HepG2 (cell line): ENCODE results near the gene SFXN5. TPM values are rescaled to one million over a fixed set of nuclear protein-coding genes. Genes with fewer than 3 reads are reported as not detected.
A peak's percentile ranks its signal among the peaks of the same experiment; 100 is the strongest.

Source experiments
- ARNT ChIP-seq: fragments of 450-650 bp; IDR thresholded peaks from 2 replicates; pipeline ENCODE4 v1.6.1; 2017
- FOXM1 ChIP-seq: sonication (generic); formaldehyde crosslinking; IDR thresholded peaks from 2 replicates; pipeline ENCODE4 v1.5.0; 2020; ENCODE audit warnings: missing genetic modification reagents
- KLF12 ChIP-seq: sonication (generic); formaldehyde crosslinking; IDR thresholded peaks from 2 replicates; pipeline ENCODE4 v1.4.0; 2020; ENCODE audit warnings: missing genetic modification reagents, borderline replicate concordance
- MTF2 ChIP-seq: sonication (generic); formaldehyde crosslinking; IDR thresholded peaks from 2 replicates; pipeline ENCODE4 v1.5.0; 2020; ENCODE audit warnings: missing genetic modification reagents, borderline replicate concordance
- NCOA5 ChIP-seq: sonication (generic); formaldehyde crosslinking; IDR thresholded peaks from 2 replicates; pipeline ENCODE4 v1.4.0; 2020; ENCODE audit warnings: missing genetic modification reagents
- NR1H2 ChIP-seq: sonication (generic); formaldehyde crosslinking; IDR thresholded peaks from 2 replicates; pipeline ENCODE4 v1.8.1; 2022; ENCODE audit warnings: low read depth, missing genetic modification reagents, borderline replicate concordance
- RERE ChIP-seq: IDR thresholded peaks from 2 replicates; pipeline ENCODE4 v1.6.1; 2016; ENCODE audit warnings: low read depth, missing genetic modification reagents, missing compliant biosample characterization
- TGIF2 ChIP-seq: IDR thresholded peaks from 2 replicates; pipeline ENCODE4 v1.6.1; 2016; ENCODE audit warnings: control low read depth, missing compliant biosample characterization
- ZNF12 ChIP-seq: sonication (generic); formaldehyde crosslinking; IDR thresholded peaks from 2 replicates; pipeline ENCODE4 v1.5.0; 2020; ENCODE audit warnings: missing genetic modification reagents
- ZNF616 ChIP-seq: sonication (generic); formaldehyde crosslinking; IDR thresholded peaks from 2 replicates; pipeline ENCODE4 v1.5.0; 2020; ENCODE audit warnings: low read depth, mild to moderate bottlenecking, missing genetic modification reagents
- ZNF639 ChIP-seq: conservative IDR thresholded peaks from 2 replicates; pipeline ENCODE4 v1.6.1; 2018; ENCODE audit warnings: missing genetic modification reagents
- ZNF687 ChIP-seq: sonication (generic); formaldehyde crosslinking; IDR thresholded peaks from 2 replicates; pipeline ENCODE4 v1.5.1; 2020; ENCODE audit warnings: mild to moderate bottlenecking, missing genetic modification reagents, moderate library complexity
- polyA plus RNA-seq, 8 experiments: library from polyadenylated mRNA; depleted of rRNA in 3 of 8; stranded (reverse) in 7 of 8; unstranded in 1 of 8; fragments of >200 nt; fragmentation: Illumina TruSeq in 4 of 8; extraction: Trizol in 4 of 8; gene quantifications; 2 replicates each; pipeline versions ENCODE4 v1.2.1 to v1.2.3, GENCODE V29; 2011 to 2016; ENCODE audit warnings: low read depth in 4 of 8, missing spikeins in 1 of 8, mixed read lengths in 1 of 8; ENCODE audit not compliant: insufficient read depth in 1 of 8
- total RNA-seq, 5 experiments: library from RNA; depleted of rRNA; stranded (reverse); fragments of >200 nt; fragmentation: Illumina TruSeq; extraction: Trizol; gene quantifications; 2 replicates each; pipeline ENCODE4 v1.2.3, GENCODE V29; 2016; ENCODE audit warnings: low read depth in 1 of 5
- TF ChIP-seq, protein P1 (sequence below): sonication (generic); formaldehyde crosslinking; IDR thresholded peaks from 2 replicates; pipeline ENCODE4 v1.4.0; 2020; ENCODE audit warnings: missing genetic modification reagents

SFXN5 gene
- total and polyA plus RNA-seq, 2 of the 13 experiments (the other 11 are each of a cell fraction or from before 2014, with no cell fraction given): 34.9 to 37.4 TPM

DNA sequence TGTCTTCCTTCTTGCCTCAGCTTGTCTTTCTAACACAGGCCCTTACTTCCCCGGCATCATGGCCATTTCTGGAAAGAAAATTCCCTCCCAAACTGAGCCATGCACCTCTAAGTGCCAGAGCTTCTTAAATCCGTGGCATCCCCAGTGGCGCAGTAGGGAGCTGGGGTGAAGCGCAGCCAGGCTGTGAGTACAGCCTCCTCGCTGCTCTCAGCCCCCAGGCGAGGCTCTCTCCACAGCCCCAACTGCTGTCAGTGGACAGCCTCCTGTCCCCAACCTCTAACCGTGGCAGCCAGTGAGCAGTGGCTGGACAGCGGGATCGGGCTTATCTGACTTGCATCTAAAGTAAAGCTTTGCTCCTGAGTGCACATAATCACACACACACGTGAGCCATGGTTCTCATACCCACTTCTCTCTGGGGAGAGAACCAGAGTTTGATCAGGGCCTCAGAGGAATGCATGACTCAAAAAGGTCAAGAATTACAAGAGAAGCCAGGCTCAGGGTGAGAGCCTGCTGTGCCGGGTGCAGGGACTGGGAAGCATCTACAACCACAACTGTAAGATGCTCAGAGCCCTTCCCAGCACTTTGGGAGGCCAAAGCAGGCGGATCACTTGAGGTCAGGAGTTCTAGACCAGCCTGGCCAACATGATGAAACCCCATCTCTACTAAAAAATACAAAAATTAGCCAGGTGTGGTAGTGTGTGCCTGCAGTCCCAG is 50.7 kb downstream of the SFXN5 start (continued):
- TF ChIP-seq ZNF687 (CRISPR knock-in tag) (peak; percentile 85), MTF2 (no peak), ARNT (no peak), ZNF12 (peak; percentile 97), NCOA5 (CRISPR knock-in tag) (no peak), RERE (CRISPR knock-in tag) (0 out of 2 replicates have a peak, but pooled peaks have one; percentile 71), ZNF616 (CRISPR knock-in tag) (peak; percentile 23; the same call in 1 of the 2 replicates), NR1H2 (no peak), ZNF639 (CRISPR knock-in tag) (no peak), TGIF2 (CRISPR knock-in tag) (peak; percentile 44; the same call in 1 of the 2 replicates), FOXM1 (CRISPR knock-in tag) (no peak), KLF12 (CRISPR knock-in tag) (no peak)
- TF ChIP-seq, protein P1, sequence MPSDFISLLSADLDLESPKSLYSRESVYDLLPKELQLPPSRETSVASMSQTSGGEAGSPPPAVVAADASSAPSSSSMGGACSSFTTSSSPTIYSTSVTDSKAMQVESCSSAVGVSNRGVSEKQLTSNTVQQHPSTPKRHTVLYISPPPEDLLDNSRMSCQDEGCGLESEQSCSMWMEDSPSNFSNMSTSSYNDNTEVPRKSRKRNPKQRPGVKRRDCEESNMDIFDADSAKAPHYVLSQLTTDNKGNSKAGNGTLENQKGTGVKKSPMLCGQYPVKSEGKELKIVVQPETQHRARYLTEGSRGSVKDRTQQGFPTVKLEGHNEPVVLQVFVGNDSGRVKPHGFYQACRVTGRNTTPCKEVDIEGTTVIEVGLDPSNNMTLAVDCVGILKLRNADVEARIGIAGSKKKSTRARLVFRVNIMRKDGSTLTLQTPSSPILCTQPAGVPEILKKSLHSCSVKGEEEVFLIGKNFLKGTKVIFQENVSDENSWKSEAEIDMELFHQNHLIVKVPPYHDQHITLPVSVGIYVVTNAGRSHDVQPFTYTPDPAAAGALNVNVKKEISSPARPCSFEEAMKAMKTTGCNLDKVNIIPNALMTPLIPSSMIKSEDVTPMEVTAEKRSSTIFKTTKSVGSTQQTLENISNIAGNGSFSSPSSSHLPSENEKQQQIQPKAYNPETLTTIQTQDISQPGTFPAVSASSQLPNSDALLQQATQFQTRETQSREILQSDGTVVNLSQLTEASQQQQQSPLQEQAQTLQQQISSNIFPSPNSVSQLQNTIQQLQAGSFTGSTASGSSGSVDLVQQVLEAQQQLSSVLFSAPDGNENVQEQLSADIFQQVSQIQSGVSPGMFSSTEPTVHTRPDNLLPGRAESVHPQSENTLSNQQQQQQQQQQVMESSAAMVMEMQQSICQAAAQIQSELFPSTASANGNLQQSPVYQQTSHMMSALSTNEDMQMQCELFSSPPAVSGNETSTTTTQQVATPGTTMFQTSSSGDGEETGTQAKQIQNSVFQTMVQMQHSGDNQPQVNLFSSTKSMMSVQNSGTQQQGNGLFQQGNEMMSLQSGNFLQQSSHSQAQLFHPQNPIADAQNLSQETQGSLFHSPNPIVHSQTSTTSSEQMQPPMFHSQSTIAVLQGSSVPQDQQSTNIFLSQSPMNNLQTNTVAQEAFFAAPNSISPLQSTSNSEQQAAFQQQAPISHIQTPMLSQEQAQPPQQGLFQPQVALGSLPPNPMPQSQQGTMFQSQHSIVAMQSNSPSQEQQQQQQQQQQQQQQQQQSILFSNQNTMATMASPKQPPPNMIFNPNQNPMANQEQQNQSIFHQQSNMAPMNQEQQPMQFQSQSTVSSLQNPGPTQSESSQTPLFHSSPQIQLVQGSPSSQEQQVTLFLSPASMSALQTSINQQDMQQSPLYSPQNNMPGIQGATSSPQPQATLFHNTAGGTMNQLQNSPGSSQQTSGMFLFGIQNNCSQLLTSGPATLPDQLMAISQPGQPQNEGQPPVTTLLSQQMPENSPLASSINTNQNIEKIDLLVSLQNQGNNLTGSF (CRISPR knock-in tag): no peak
